Measurements from ENCODE around the gene RABIF.

- TF ChIP-seq CTCF (IDR thresholded peaks at IDR 0.05) (no peak), EZH2 (IDR thresholded peaks at IDR 0.05; ENCODE audit: borderline replicate concordance, insufficient read depth, low read depth, low read length, poor library complexity, severe bottlenecking) (no peak)
Measured at GRCh38 chr1:202854787-202855186, 34.2 kb downstream of the RABIF start.

All from B cell (primary cell).